H1 (cell line): ENCODE results near the gene CCDC148. TPM values are rescaled to one million over a fixed set of nuclear protein-coding genes. Genes with fewer than 3 reads are reported as not detected.

Experiments used
- CTCF ChIA-PET: fragments of 300-600 bp; sonication (Branson Sonifier 250); formaldehyde crosslinking; loops from one replicate; lab custom pipeline; 2021; ENCODE audit not compliant: partially characterized antibody; lab: Charles Lee
- POLR2A ChIA-PET: fragments of 300-600 bp; sonication (Branson Sonifier 250); formaldehyde crosslinking; loops from one replicate; lab custom pipeline; 2021; ENCODE audit warnings: inconsistent platforms; ENCODE audit not compliant: partially characterized antibody; lab: Charles Lee
- DNase-seq, 2 experiments: peaks; one replicate each; pipeline versions ENCODE4 v3.0.0 to v3.0.0-alpha.2; 2010 to 2022; ENCODE audit warnings: low spot score in 2 of 2, low read depth in 1 of 2, mixed read lengths in 1 of 2
- FAIRE-seq: peaks from 2 replicates; lab custom pipeline; 2011; peaks lifted over from hg19 to GRCh38; lab: Jason Lieb, UNC
- H2AFZ ChIP-seq: 2 replicates; pipeline ENCODE4 v1.8.1; 2012; ENCODE audit warnings: low read length, inconsistent platforms
- H2AK5ac ChIP-seq: 2 replicates; pipeline ENCODE4 v1.6.1; 2013; ENCODE audit warnings: low read depth, low read length
- H2BK120ac ChIP-seq: replicated peaks from 2 replicates; pipeline ENCODE3; 2013; ENCODE audit warnings: low read depth, low read length, inconsistent platforms
- H2BK12ac ChIP-seq: 2 replicates; pipeline ENCODE4 v1.6.1; 2013; ENCODE audit warnings: low read depth, low read length
- H2BK15ac ChIP-seq: 2 replicates; pipeline ENCODE4 v1.6.1; 2013; ENCODE audit warnings: low read length
- H2BK20ac ChIP-seq: 2 replicates; pipeline ENCODE4 v1.6.1; 2013; ENCODE audit warnings: low read length
- H2BK5ac ChIP-seq: 2 replicates; pipeline ENCODE4 v1.6.1; 2013; ENCODE audit warnings: low read depth, low read length
- H3K14ac ChIP-seq: 2 replicates; pipeline ENCODE4 v1.6.1; 2013; ENCODE audit warnings: inconsistent platforms; ENCODE audit not compliant: insufficient read length
- H3K18ac ChIP-seq: 2 replicates; pipeline ENCODE4 v1.6.1; 2013; ENCODE audit warnings: low read length; ENCODE audit errors: extremely low read depth
- H3K23ac ChIP-seq: 2 replicates; pipeline ENCODE4 v1.6.1; 2013; ENCODE audit warnings: inconsistent platforms; ENCODE audit not compliant: insufficient read length
- H3K23me2 ChIP-seq: 2 replicates; pipeline ENCODE4 v1.6.1; 2013; ENCODE audit warnings: low read depth, low read length
- H3K27ac ChIP-seq: 2 replicates; pipeline ENCODE4 v1.6.1; 2011; ENCODE audit warnings: low read depth, low read length, inconsistent platforms
- H3K27me3 ChIP-seq, 4 experiments: replicated peaks in 1 of 4; 1 replicate in 1 of 4; 2 replicates in 3 of 4; pipeline versions ENCODE4 v1.6.1 to v1.8.1; 2011 to 2013; ENCODE audit warnings: low read length in 3 of 4, mild to moderate bottlenecking in 3 of 4, inconsistent platforms in 2 of 4, mixed read lengths in 2 of 4, moderate library complexity in 1 of 4; ENCODE audit not compliant: control insufficient read depth in 3 of 4, insufficient read depth in 3 of 4; ENCODE audit errors: extremely low read depth in 1 of 4
- H3K36me3 ChIP-seq, 4 experiments: 2 replicates each; pipeline versions ENCODE4 v1.6.1 to v1.8.1; 2011 to 2013; ENCODE audit warnings: mild to moderate bottlenecking in 4 of 4, low read length in 3 of 4, moderate library complexity in 2 of 4, control low read depth in 1 of 4, inconsistent platforms in 1 of 4; ENCODE audit not compliant: insufficient read depth in 4 of 4, control insufficient read depth in 2 of 4
- H3K4ac ChIP-seq: replicated peaks from 2 replicates; pipeline ENCODE3; 2013; ENCODE audit warnings: low read length, low read depth, mixed read lengths, inconsistent platforms; ENCODE audit not compliant: insufficient read length
- H3K4me1 ChIP-seq, 4 experiments: replicated peaks in 1 of 4; 1 replicate in 1 of 4; 2 replicates in 3 of 4; pipeline versions ENCODE4 v1.6.1 to v1.8.1; 2011 to 2013; ENCODE audit warnings: low read length in 3 of 4, inconsistent platforms in 2 of 4, mixed read lengths in 1 of 4; ENCODE audit not compliant: insufficient read depth in 4 of 4, control insufficient read depth in 3 of 4
- H3K4me2 ChIP-seq, 2 experiments: 2 replicates each; pipeline versions ENCODE4 v1.6.1 to v1.8.1; 2011 to 2013; ENCODE audit warnings: low read depth in 2 of 2, low read length in 2 of 2, control low read depth in 1 of 2, inconsistent platforms in 1 of 2, mild to moderate bottlenecking in 1 of 2; ENCODE audit not compliant: insufficient read depth in 1 of 2
- H3K4me3 ChIP-seq, 4 experiments: fragments of 200-600, 300-600 bp in 1 of 4; sonication (generic), shearing (Covaris generic), sonication (Bioruptor Twin) in 1 of 4; 2 replicates each; pipeline versions ENCODE4 v1.5.1 to v1.8.1; 2011 to 2016; ENCODE audit warnings: low read length in 4 of 4, low read depth in 3 of 4, control low read depth in 2 of 4, inconsistent platforms in 2 of 4, mild to moderate bottlenecking in 2 of 4, mixed read lengths in 1 of 4, moderate library complexity in 1 of 4; ENCODE audit not compliant: insufficient read depth in 2 of 4; ENCODE audit errors: extremely low read depth in 1 of 4
- H3K56ac ChIP-seq: replicated peaks from 2 replicates; pipeline ENCODE3; 2013; ENCODE audit warnings: low read depth, mild to moderate bottlenecking, mixed read lengths, low read length, inconsistent platforms; ENCODE audit not compliant: insufficient read length
- H3K79me1 ChIP-seq: 2 replicates; pipeline ENCODE4 v1.6.1; 2013; ENCODE audit warnings: low read depth, low read length, control low read depth
- H3K79me2 ChIP-seq, 2 experiments: 2 replicates each; pipeline versions ENCODE4 v1.6.1 to v1.8.1; 2012 to 2013; ENCODE audit warnings: low read length in 2 of 2, mild to moderate bottlenecking in 2 of 2, inconsistent platforms in 1 of 2; ENCODE audit not compliant: insufficient read depth in 2 of 2, control insufficient read depth in 1 of 2
- H3K9ac ChIP-seq, 4 experiments: replicated peaks in 1 of 4; 1 replicate in 1 of 4; 2 replicates in 3 of 4; pipeline versions ENCODE4 v1.6.1 to v1.8.1; 2011 to 2013; ENCODE audit warnings: low read depth in 3 of 4, low read length in 3 of 4, control low read depth in 2 of 4, mild to moderate bottlenecking in 2 of 4, moderate library complexity in 2 of 4, inconsistent platforms in 1 of 4; ENCODE audit errors: extremely low read depth in 1 of 4
- H3K9me3 ChIP-seq, 2 experiments: 2 replicates each; pipeline versions ENCODE4 v1.6.1 to v1.8.1; 2012 to 2013; ENCODE audit warnings: mild to moderate bottlenecking in 2 of 2, moderate library complexity in 2 of 2, control low read depth in 1 of 2, inconsistent platforms in 1 of 2, low read depth in 1 of 2, low read length in 1 of 2, mixed read lengths in 1 of 2; ENCODE audit not compliant: insufficient read depth in 2 of 2
- H4K20me1 ChIP-seq, 2 experiments: replicated peaks in 1 of 2; 2 replicates each; pipeline versions ENCODE3 to v1.8.1; 2011 to 2013; ENCODE audit warnings: inconsistent platforms in 2 of 2, low read length in 2 of 2, mild to moderate bottlenecking in 1 of 2; ENCODE audit not compliant: insufficient read depth in 2 of 2, control insufficient read depth in 1 of 2
- H4K5ac ChIP-seq: 2 replicates; pipeline ENCODE4 v1.6.1; 2013; ENCODE audit warnings: low read length, low read depth, mixed read lengths, inconsistent platforms; ENCODE audit not compliant: insufficient read length
- H4K8ac ChIP-seq: 2 replicates; pipeline ENCODE4 v1.8.0; 2013; ENCODE audit warnings: mild to moderate bottlenecking, moderate library complexity, low read length, inconsistent platforms; ENCODE audit not compliant: insufficient read depth; ENCODE audit errors: extremely low read depth
- H4K91ac ChIP-seq: replicated peaks from 2 replicates; pipeline ENCODE3; 2013; ENCODE audit warnings: low read length, mixed read lengths, inconsistent platforms; ENCODE audit not compliant: insufficient read length
- ASH2L ChIP-seq: fragments of 200-600, 300-600 bp; sonication (generic); IDR thresholded peaks from one replicate; pipeline ENCODE4 v1.7.1; 2017; ENCODE audit warnings: low read length
- BACH1 ChIP-seq: IDR thresholded peaks from 2 replicates; pipeline ENCODE4 v1.6.1; 2012; ENCODE audit warnings: low read length, improper control_type of control experiment
- BRCA1 ChIP-seq: IDR thresholded peaks from 2 replicates; pipeline ENCODE4 v1.6.1; 2012; ENCODE audit warnings: low read depth, low read length, improper control_type of control experiment
- CBX8 ChIP-seq: fragments of 300-800, 300-1000 bp; sonication (generic); IDR thresholded peaks from 2 replicates; pipeline ENCODE4 v1.7.1; 2016; ENCODE audit warnings: low read depth, low read length, borderline replicate concordance
- CHD1 ChIP-seq: IDR thresholded peaks from 2 replicates; pipeline ENCODE4 v1.6.1; 2012; ENCODE audit warnings: low read depth, low read length, improper control_type of control experiment
- EGR1 ChIP-seq: IDR thresholded peaks from 2 replicates; pipeline ENCODE4 v1.6.1; 2011; ENCODE audit warnings: low read depth, low read length, borderline replicate concordance
- JUND ChIP-seq: IDR thresholded peaks from 2 replicates; pipeline ENCODE4 v1.6.1; 2011; ENCODE audit warnings: mild to moderate bottlenecking, improper control_type of control experiment, low read length
- RFX5 ChIP-seq: IDR thresholded peaks from 2 replicates; pipeline ENCODE4 v1.6.1; 2011; ENCODE audit warnings: low read depth, low read length, improper control_type of control experiment, borderline replicate concordance
- RNF2 ChIP-seq: fragments of 200-900, 300-1000 bp; sonication (generic); IDR thresholded peaks from 2 replicates; pipeline ENCODE4 v1.7.1; 2016; ENCODE audit warnings: borderline replicate concordance, low read depth, mild to moderate bottlenecking, antibody characterized with exemption, low read length; ENCODE audit not compliant: poor library complexity, severe bottlenecking; ENCODE audit errors: missing control alignments
- SUZ12 ChIP-seq: fragments of 200-600 bp; sonication (generic); IDR thresholded peaks from 2 replicates; pipeline ENCODE4 v1.6.1; 2012; ENCODE audit warnings: mild to moderate bottlenecking, inconsistent platforms, low read length, moderate library complexity, mixed read lengths
- TCF12 ChIP-seq: IDR thresholded peaks from 2 replicates; pipeline ENCODE4 v1.6.1; 2011; ENCODE audit warnings: low read depth, mild to moderate bottlenecking, low read length
- YY1 ChIP-seq: IDR thresholded peaks from 2 replicates; pipeline ENCODE4 v1.6.1; 2011; ENCODE audit warnings: low read depth, mild to moderate bottlenecking, low read length
- ZNF274 ChIP-seq: IDR thresholded peaks from 2 replicates; pipeline ENCODE4 v1.7.0; 2012; ENCODE audit warnings: low read length, borderline replicate concordance; ENCODE audit errors: extremely low read depth
- WGBS, 2 experiments: shearing (Covaris generic) in 1 of 2; methylation state at CpG; one replicate each; pipeline versions ENCODE4 v1.1.6 to v1.1.7; 2013 to 2015; ENCODE audit warnings: low lambda C conversion rate in 2 of 2, mixed read lengths in 2 of 2, inconsistent platforms in 1 of 2, low coverage in 1 of 2, missing lambda C conversion rate in 1 of 2; ENCODE audit not compliant: insufficient replicate concordance in 2 of 2, insufficient coverage in 1 of 2, insufficient read length in 1 of 2; ENCODE audit errors: extremely low coverage in 1 of 2, missing lambda C conversion rate in 1 of 2; 5-methylcytosine and 5-hydroxymethylcytosine counted together
- polyA plus RNA-seq, 7 experiments: library from polyadenylated mRNA; depleted of rRNA in 3 of 7; stranded (reverse) in 5 of 7; unstranded in 2 of 7; fragments of >200 nt in 5 of 7; fragments of 200-250 nt in 2 of 7; gene quantifications; 1 replicate in 5 of 7; 2 replicates in 1 of 7; 4 replicates in 1 of 7; pipeline versions ENCODE4 v1.2.1 to v1.2.3, GENCODE V29; 2011 to 2013; ENCODE audit warnings: missing spikeins in 2 of 7, mixed read lengths in 2 of 7
- total RNA-seq: library from RNA; stranded (reverse); fragmentation: NEBNext Ultra II Directional; extraction: Animal tissue kit (Norgen Biotek cat#: 25700); gene quantifications from 2 replicates; pipeline ENCODE4 v1.2.1, GENCODE V29; 2021

The CCDC148 gene
- total and polyA plus RNA-seq, 2 of the 8 experiments (the other 6 are each of a cell fraction or from before 2014, with no cell fraction given): 0.45 to 1.3 TPM

DNA sequence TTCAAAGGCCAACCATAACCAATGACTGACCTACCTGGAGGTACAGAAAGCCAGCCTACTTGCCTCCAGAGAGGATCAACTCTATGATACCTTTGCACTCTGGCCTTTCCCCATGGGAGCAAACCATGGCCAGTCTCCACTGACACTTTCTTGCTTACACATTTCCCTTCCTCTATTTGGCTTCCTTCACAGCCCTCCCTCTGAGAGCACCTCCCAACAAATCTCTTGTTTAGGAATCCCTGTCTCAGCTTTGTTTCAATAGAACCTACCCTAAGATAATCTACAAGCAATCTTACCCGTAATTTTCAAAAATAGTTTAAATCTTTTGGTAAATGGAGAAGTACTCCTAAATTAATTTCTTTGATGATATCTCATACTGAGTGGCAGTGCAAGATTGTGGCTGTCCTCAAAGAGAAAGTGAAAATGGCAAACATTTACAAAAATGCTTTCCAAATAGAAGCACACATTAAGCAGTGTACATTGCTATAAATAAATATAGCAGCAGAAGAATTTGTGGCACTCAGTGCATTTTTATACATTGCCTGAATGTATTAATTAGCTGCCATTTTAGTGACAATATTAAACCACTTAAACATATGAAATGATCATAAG is 140.6 kb downstream of the CCDC148 start:
- Histone ChIP-seq H3K79me2 (no peaks in the 10 kb centered on the region), H3K4ac (no peak overlapping the region), H3K4me1 (peaks cover 0 to 4% (median 2%) of the 10 kb centered on the region in 4 experiments; a peak in 2 of 7 replicates), H3K23me2 (no peaks in the 10 kb centered on the region), H2BK15ac (no peak overlapping the region), H4K8ac (no peak overlapping the region), H3K27me3 (no peaks in the 10 kb centered on the region), H3K4me3 (no peak overlapping the region), H4K91ac (no peak overlapping the region), H2AFZ (no peak overlapping the region), H4K20me1 (no peaks in the 10 kb centered on the region), H3K27ac (no peak overlapping the region), H2BK5ac (no peak overlapping the region), H3K56ac (no peak overlapping the region), H3K36me3 (no peaks in the 10 kb centered on the region), H2BK120ac (no peak overlapping the region), H3K79me1 (no peaks in the 10 kb centered on the region), H2BK20ac (no peak overlapping the region), H3K9ac (no peak overlapping the region), H2AK5ac (no peak overlapping the region), H3K9me3 (peaks cover 5% of the 10 kb centered on the region in 2 experiments; a peak in 3 of 4 replicates), H3K23ac (no peak overlapping the region), H4K5ac (no peak overlapping the region), H3K14ac (no peak overlapping the region), H3K4me2 (no peak overlapping the region), H2BK12ac (no peak overlapping the region), H3K18ac (no peak overlapping the region)
- TF ChIP-seq JUND: no peak
- no peak for TF ChIP-seq RFX5
- TF ChIP-seq EGR1: no peak
- TF ChIP-seq BRCA1: no peak
- no peak for TF ChIP-seq YY1
- TF ChIP-seq SUZ12: no peak
- TF ChIP-seq TCF12: no peak
- no peak for TF ChIP-seq ASH2L
- TF ChIP-seq BACH1: no peak
- no peak for TF ChIP-seq ZNF274
- no peak for TF ChIP-seq CHD1
- no peak for TF ChIP-seq CBX8
- no peak for TF ChIP-seq RNF2
- CTCF ChIA-PET: no interaction called here
- no peak for DNase-seq
- 83% methylated on average over 1 of the region's 1 CpG; no CpG with 5 or more reads in 1 of the 2 experiments for WGBS, 2 experiments
- POLR2A ChIA-PET: no interaction called here
- FAIRE-seq: no peak
